Measurements from ENCODE around the gene TET2.
"Not testable (repeated sequence)": the region's sequence is repeated elsewhere in the genome, so short reads cannot be mapped to it uniquely, and the experiment has no call there.

TET2 gene

GRCh38 chr4:105240037-105240436 lies 93.4 kb downstream of the TET2 start:
- DNase-seq, result no peak

- no peak for DNase-seq
These were observed 94.8 kb downstream of the TET2 start for GRCh38 chr4:105241451-105241850.

GRCh38 chr4:105243446-105243845 lies 96.8 kb downstream of the TET2 start:
- DNase-seq, result no peak

- DNase-seq, result no peak
These were observed 100.0 kb downstream of the TET2 start for GRCh38 chr4:105246712-105247111.

GRCh38 chr4:105248613-105249012 lies 101.9 kb downstream of the TET2 start:
- DNase-seq, result no peak

GRCh38 chr4:105257817-105258495 lies 111.3 kb downstream of the TET2 start:
- no peak for DNase-seq

- DNase-seq, result no peak
These were observed 119.0 kb downstream of the TET2 start for GRCh38 chr4:105265689-105266088.

- DNase-seq, result no peak
These were observed 120.6 kb downstream of the TET2 start for GRCh38 chr4:105267280-105267679.

- DNase-seq, result no peak
These were observed 125.3 kb downstream of the TET2 start for GRCh38 chr4:105272002-105272401.

- DNase-seq, result no peak
These were observed 126.6 kb downstream of the TET2 start for GRCh38 chr4:105273230-105273629.

- no peak for DNase-seq
These were observed 127.4 kb downstream of the TET2 start for GRCh38 chr4:105274090-105274489.

- DNase-seq, result no peak
These were observed 127.8 kb downstream of the TET2 start for GRCh38 chr4:105274504-105274903.

GRCh38 chr4:105276361-105277104 lies 129.9 kb downstream of the TET2 start:
- no peak for DNase-seq

GRCh38 chr4:105277702-105278101 lies 131.0 kb downstream of the TET2 start:
- no peak for DNase-seq

- DNase-seq, result no peak
These were observed 132.6 kb downstream of the TET2 start for GRCh38 chr4:105279314-105279713.

GRCh38 chr4:105280338-105281123 lies 133.9 kb downstream of the TET2 start:
- DNase-seq, result no peak

- DNase-seq, result no peak
These were observed 134.4 kb downstream of the TET2 start for GRCh38 chr4:105281124-105281415.

GRCh38 chr4:105282489-105282888 lies 135.8 kb downstream of the TET2 start:
- no peak for DNase-seq

GRCh38 chr4:105283501-105283900 lies 136.8 kb downstream of the TET2 start:
- DNase-seq, result no peak

- no peak for DNase-seq
These were observed 141.4 kb downstream of the TET2 start for GRCh38 chr4:105288121-105288520.

- no peak for DNase-seq
These were observed 145.2 kb downstream of the TET2 start for GRCh38 chr4:105291925-105292324.

GRCh38 chr4:105293360-105293759 lies 146.7 kb downstream of the TET2 start:
- DNase-seq, result no peak

GRCh38 chr4:105296672-105297071 lies 150.0 kb downstream of the TET2 start:
- no peak for DNase-seq

GRCh38 chr4:105299027-105299426 lies 152.4 kb downstream of the TET2 start:
- not testable (repeated sequence) for DNase-seq
